Measurements from ENCODE around the gene CORO7.

CORO7 gene

GRCh38 chr16:4376893-4377572 lies 39.4 kb downstream of the CORO7 start:
- H3K27ac ChIP-seq: no peak overlapping the region
- TF ChIP-seq ZFX (IDR thresholded peaks at IDR 0.05; ENCODE audit: borderline replicate concordance) (no peak), CTCF (IDR thresholded peaks at IDR 0.05) (no peak)

GRCh38 chr16:4376126-4376892 lies 40.1 kb downstream of the CORO7 start:
- no peak overlapping the region for H3K27ac ChIP-seq
- no peak for TF ChIP-seq ZFX (IDR thresholded peaks at IDR 0.05; ENCODE audit: borderline replicate concordance)
- TF ChIP-seq CTCF (IDR thresholded peaks at IDR 0.05): no peak

GRCh38 chr16:4375717-4376116 lies 40.7 kb downstream of the CORO7 start:
- H3K27ac ChIP-seq: no peak overlapping the region
- TF ChIP-seq CTCF (IDR thresholded peaks at IDR 0.05): no peak
- no peak for TF ChIP-seq ZFX (IDR thresholded peaks at IDR 0.05; ENCODE audit: borderline replicate concordance)

- no peak overlapping the region for H3K27ac ChIP-seq
These were observed 42.3 kb downstream of the CORO7 start for GRCh38 chr16:4373909-4374742.

GRCh38 chr16:4373356-4373908 lies 43.0 kb downstream of the CORO7 start:
- TF ChIP-seq ZFX (IDR thresholded peaks at IDR 0.05; ENCODE audit: borderline replicate concordance): no peak
- no peak for TF ChIP-seq CTCF (IDR thresholded peaks at IDR 0.05)
- no peak overlapping the region for H3K27ac ChIP-seq

More at GRCh38 chr16:4373909-4374742, 42.3 kb downstream of the CORO7 start:
- no peak for TF ChIP-seq ZFX (IDR thresholded peaks at IDR 0.05; ENCODE audit: borderline replicate concordance)

GRCh38 chr16:4372578-4373355 lies 43.6 kb downstream of the CORO7 start:
- H3K27ac ChIP-seq: no peak overlapping the region
- TF ChIP-seq CTCF (IDR thresholded peaks at IDR 0.05): no peak
- TF ChIP-seq ZFX (IDR thresholded peaks at IDR 0.05; ENCODE audit: borderline replicate concordance): no peak
